MM.1S (cell line): ENCODE data around the gene S1PR5.

Experiments used
- DNase-seq: peaks from one replicate; pipeline ENCODE4 v3.0.0-alpha.2; 2015
- H2AFZ ChIP-seq: fragments of 300-600 bp; sonication (generic); 2 replicates; pipeline ENCODE4 v1.6.0; 2016; ENCODE audit warnings: antibody characterized with exemption, low read length
- H3F3A ChIP-seq: fragments of 300-600 bp; sonication (generic); 2 replicates; pipeline ENCODE4 v1.6.1; 2016; ENCODE audit warnings: mild to moderate bottlenecking, antibody characterized with exemption, low read length, moderate library complexity, mixed read lengths; ENCODE audit not compliant: insufficient read depth
- H3K27ac ChIP-seq: fragments of 300-600 bp; sonication (generic); 2 replicates; pipeline ENCODE4 v1.5.1; 2016; ENCODE audit warnings: mild to moderate bottlenecking, low read length
- H3K27me3 ChIP-seq: fragments of 300-600 bp; sonication (generic); replicated peaks from 2 replicates; pipeline ENCODE4 v1.6.0; 2016; ENCODE audit warnings: low read length; ENCODE audit not compliant: insufficient read depth
- H3K36me3 ChIP-seq: fragments of 300-600 bp; sonication (generic); replicated peaks from 2 replicates; pipeline ENCODE4 v1.6.1; 2016; ENCODE audit warnings: mild to moderate bottlenecking, low read length, mixed read lengths; ENCODE audit not compliant: insufficient read depth
- H3K4me1 ChIP-seq: fragments of 300-600 bp; sonication (generic); 2 replicates; pipeline ENCODE4 v1.6.1; 2016; ENCODE audit warnings: low read length, mixed read lengths
- H3K4me2 ChIP-seq: fragments of 300-600 bp; sonication (generic); 2 replicates; pipeline ENCODE4 v1.6.0; 2016; ENCODE audit warnings: low read depth, low read length
- H3K4me3 ChIP-seq: fragments of 300-600 bp; sonication (generic); 2 replicates; pipeline ENCODE4 v1.5.1; 2016; ENCODE audit warnings: low read length, mixed read lengths
- H3K79me2 ChIP-seq: fragments of 300-600 bp; sonication (generic); 2 replicates; pipeline ENCODE4 v1.6.1; 2016; ENCODE audit warnings: mixed run types, low read length, mixed read lengths
- H3K9ac ChIP-seq: fragments of 300-600 bp; sonication (generic); 2 replicates; pipeline ENCODE4 v1.6.1; 2016; ENCODE audit warnings: low read length, mixed read lengths
- H3K9me2 ChIP-seq: fragments of 300-600 bp; sonication (generic); replicated peaks from 2 replicates; pipeline ENCODE4 v1.6.1; 2016; ENCODE audit warnings: mild to moderate bottlenecking, low read length, mixed read lengths; ENCODE audit not compliant: insufficient read depth
- H3K9me3 ChIP-seq: fragments of 300-600 bp; sonication (generic); replicated peaks from 2 replicates; pipeline ENCODE4 v1.6.1; 2016; ENCODE audit warnings: mild to moderate bottlenecking, low read length, mixed read lengths; ENCODE audit not compliant: insufficient read depth
- H4K20me1 ChIP-seq: fragments of 300-600 bp; sonication (generic); 2 replicates; pipeline ENCODE4 v1.6.1; 2016; ENCODE audit warnings: mild to moderate bottlenecking, low read length, moderate library complexity, mixed read lengths; ENCODE audit not compliant: insufficient read depth
- EZH2 ChIP-seq: fragments of 300-600 bp; sonication (generic); optimal IDR thresholded peaks from 2 replicates; pipeline ENCODE3; 2017; ENCODE audit warnings: low read depth, mild to moderate bottlenecking, antibody characterized with exemption, low read length, mixed read lengths
- EZH2phosphoT487 ChIP-seq: fragments of 300-600 bp; sonication (generic); IDR thresholded peaks from 2 replicates; pipeline ENCODE4 v1.6.1; 2018; ENCODE audit warnings: antibody characterized with exemption, low read length
- TF ChIP-seq, protein P1 (sequence below): fragments of 300-600 bp; sonication (generic); IDR thresholded peaks from 2 replicates; pipeline ENCODE4 v1.5.1; 2016; ENCODE audit warnings: antibody characterized with exemption, low read length, mixed read lengths

S1PR5 gene

DNA sequence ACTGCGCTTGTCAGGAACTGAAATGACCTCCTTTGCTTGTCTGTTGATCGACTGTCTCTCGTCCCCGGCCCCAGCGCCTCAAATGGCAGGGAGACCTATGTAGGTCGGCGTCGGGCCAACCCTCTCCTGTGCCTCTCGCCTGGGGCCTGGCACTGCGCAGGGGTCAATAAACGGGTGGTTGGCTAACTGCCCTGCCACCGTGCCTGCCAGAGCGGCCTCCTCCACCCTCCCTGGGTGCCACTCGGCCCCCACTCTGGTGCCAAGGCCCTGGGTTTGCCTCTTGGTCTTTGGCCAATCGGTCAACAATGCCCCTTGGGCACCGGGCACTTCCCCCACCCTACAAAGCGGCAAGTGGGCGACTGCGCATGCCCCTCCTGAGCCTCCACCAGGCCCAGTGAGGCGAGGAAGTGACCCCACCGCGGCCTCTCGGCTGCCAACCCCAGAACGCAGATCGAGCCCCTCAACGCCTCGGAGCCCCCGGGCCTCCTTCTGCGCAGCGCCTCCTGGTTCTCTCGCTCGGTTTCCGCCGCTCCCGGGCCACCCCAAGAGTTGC is 15.2 kb downstream of the S1PR5 start:
- H3K27ac ChIP-seq, result peak overlapping the region; percentile 79
- peak overlapping the region; percentile 96 for H3K4me2 ChIP-seq
- H3K9ac ChIP-seq, result peak overlapping the region; percentile 99
- peaks cover 8% of the 10 kb centered on the region; the same call in 1 of the 2 replicates for H3K36me3 ChIP-seq
- H3K79me2 ChIP-seq, result peaks cover 55% of the 10 kb centered on the region
- H2AFZ ChIP-seq, result peak overlapping the region; percentile 51
- peaks cover 19% of the 10 kb centered on the region for H3K4me1 ChIP-seq
- H3K4me3 ChIP-seq, result peak overlapping the region; percentile 95
- no peaks in the 10 kb centered on the region for H3K9me3 ChIP-seq
- H3K27me3 ChIP-seq, result no peaks in the 10 kb centered on the region
- no peaks in the 10 kb centered on the region for H4K20me1 ChIP-seq
- peak; percentile 48 for DNase-seq
- H3F3A ChIP-seq, result peaks cover 24% of the 10 kb centered on the region
- no peak for TF ChIP-seq EZH2phosphoT487
- H3K9me2 ChIP-seq, result no peaks in the 10 kb centered on the region

DNA sequence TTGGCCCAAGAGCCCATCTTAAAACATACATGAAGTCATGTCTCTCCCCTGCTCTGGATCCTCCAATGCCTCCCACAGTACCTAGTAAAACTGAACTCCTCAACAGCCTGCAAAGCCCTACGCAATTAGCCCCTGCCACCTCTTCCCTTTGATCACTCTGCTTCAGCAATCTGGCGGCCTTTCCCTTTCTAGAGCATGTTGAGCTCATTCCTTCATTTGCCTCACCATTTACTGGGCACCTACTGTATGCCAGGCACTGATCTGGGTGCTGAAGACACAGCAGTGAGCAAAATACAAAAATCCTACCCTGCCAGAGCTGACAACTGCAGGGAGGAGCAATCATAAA is 17.0 kb downstream of the S1PR5 start:
- peaks cover 19% of the 10 kb centered on the region for H3K4me1 ChIP-seq
- no peaks in the 10 kb centered on the region for H4K20me1 ChIP-seq
- no peak for DNase-seq
- H2AFZ ChIP-seq, result no peak overlapping the region
- H3K9ac ChIP-seq, result no peak overlapping the region
- TF ChIP-seq EZH2phosphoT487 (no peak), EZH2 (no peak)
- TF ChIP-seq, protein P1, sequence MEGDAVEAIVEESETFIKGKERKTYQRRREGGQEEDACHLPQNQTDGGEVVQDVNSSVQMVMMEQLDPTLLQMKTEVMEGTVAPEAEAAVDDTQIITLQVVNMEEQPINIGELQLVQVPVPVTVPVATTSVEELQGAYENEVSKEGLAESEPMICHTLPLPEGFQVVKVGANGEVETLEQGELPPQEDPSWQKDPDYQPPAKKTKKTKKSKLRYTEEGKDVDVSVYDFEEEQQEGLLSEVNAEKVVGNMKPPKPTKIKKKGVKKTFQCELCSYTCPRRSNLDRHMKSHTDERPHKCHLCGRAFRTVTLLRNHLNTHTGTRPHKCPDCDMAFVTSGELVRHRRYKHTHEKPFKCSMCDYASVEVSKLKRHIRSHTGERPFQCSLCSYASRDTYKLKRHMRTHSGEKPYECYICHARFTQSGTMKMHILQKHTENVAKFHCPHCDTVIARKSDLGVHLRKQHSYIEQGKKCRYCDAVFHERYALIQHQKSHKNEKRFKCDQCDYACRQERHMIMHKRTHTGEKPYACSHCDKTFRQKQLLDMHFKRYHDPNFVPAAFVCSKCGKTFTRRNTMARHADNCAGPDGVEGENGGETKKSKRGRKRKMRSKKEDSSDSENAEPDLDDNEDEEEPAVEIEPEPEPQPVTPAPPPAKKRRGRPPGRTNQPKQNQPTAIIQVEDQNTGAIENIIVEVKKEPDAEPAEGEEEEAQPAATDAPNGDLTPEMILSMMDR, result no peak
- no peaks in the 10 kb centered on the region for H3K27me3 ChIP-seq
- H3K79me2 ChIP-seq, result peaks cover 74% of the 10 kb centered on the region
- H3K4me2 ChIP-seq, result 0 out of 2 replicates have a peak overlapping the region, but pooled peaks have one; percentile 32
- no peak overlapping the region for H3K27ac ChIP-seq
- H3K9me2 ChIP-seq, result no peaks in the 10 kb centered on the region
- H3K36me3 ChIP-seq, result peaks cover 8% of the 10 kb centered on the region; the same call in 1 of the 2 replicates
- no peaks in the 10 kb centered on the region for H3K9me3 ChIP-seq
- H3K4me3 ChIP-seq, result no peak overlapping the region
- H3F3A ChIP-seq, result peaks cover 20% of the 10 kb centered on the region

DNA sequence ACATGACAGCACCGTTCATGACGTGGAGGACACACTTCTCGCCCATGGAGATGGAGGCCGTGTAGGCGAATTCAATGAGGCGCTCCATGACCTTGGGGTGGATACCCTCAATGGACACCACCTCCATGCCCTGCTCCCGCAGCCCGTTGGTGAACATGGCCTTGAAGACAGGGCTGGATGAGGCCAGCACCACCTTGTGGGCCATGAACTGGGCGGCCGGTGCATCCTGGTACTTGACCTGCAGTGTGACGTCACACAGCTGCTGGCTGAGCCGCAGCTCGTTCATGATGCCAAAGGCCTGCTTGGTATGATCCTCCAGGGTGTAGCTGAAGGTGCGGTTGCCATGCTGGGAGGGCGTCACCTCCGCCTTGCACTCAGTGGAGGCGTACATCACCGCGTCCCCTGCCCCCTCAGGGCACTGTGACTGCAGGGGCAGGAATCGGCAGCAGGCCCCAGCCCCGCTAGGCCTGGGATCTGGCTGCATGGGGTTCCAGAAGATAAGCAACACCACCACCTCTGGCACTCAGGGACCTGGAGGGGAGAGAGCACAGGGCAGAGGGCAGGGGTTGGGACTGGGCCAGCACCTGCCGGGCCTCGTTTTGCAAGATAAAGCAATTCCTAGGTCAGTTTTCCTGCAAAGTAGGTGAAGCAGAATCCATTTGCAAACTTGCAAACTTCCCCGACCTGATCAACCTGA is 17.5 kb downstream of the S1PR5 start:
- H3K4me1 ChIP-seq, result peaks cover 19% of the 10 kb centered on the region
- no peaks in the 10 kb centered on the region for H3K27me3 ChIP-seq
- no peak overlapping the region for H2AFZ ChIP-seq
- H3F3A ChIP-seq, result peaks cover 20% of the 10 kb centered on the region
- peaks cover 79% of the 10 kb centered on the region for H3K79me2 ChIP-seq
- no peak for DNase-seq
- H4K20me1 ChIP-seq, result no peaks in the 10 kb centered on the region
- H3K9me3 ChIP-seq, result no peaks in the 10 kb centered on the region
- H3K9me2 ChIP-seq, result no peaks in the 10 kb centered on the region
- H3K4me3 ChIP-seq, result no peak overlapping the region
- H3K9ac ChIP-seq, result no peak overlapping the region
- no peak for TF ChIP-seq EZH2phosphoT487
- no peak for TF ChIP-seq EZH2
- TF ChIP-seq, protein P1, result no peak
- peak overlapping the region; percentile 66; the same call in 1 of the 2 replicates for H3K27ac ChIP-seq
- H3K4me2 ChIP-seq, result peak overlapping the region; percentile 54; the same call in 1 of the 2 replicates
- H3K36me3 ChIP-seq, result peaks cover 8% of the 10 kb centered on the region; the same call in 1 of the 2 replicates

DNA sequence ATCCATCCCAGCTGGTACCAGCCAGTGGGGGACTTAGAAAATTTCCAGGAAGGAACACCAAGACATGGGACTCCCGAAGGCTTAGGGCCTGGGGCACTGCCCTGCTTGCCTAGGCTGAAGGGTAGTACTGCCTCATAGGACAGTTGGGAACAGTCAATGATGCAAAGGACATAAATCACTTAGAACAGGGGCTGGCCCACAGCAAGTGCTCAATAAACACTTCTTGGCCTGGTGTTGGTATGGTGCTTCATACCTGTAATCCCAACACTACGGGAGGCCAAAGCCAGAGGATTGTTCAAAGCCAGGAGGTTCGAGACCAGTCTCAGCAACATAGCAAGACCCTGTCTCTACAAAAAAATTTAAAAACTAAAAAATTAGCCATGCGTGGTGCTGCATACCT is 19.9 kb downstream of the S1PR5 start:
- no peak overlapping the region for H3K27ac ChIP-seq
- no peak overlapping the region for H3K9ac ChIP-seq
- H3K4me3 ChIP-seq, result no peak overlapping the region
- no peak overlapping the region for H3K4me2 ChIP-seq
- H3K79me2 ChIP-seq, result peaks cover 89% of the 10 kb centered on the region
- H3K9me3 ChIP-seq, result no peaks in the 10 kb centered on the region
- no peaks in the 10 kb centered on the region for H3K27me3 ChIP-seq
- no peak for DNase-seq
- TF ChIP-seq EZH2 (no peak), EZH2phosphoT487 (no peak)
- TF ChIP-seq, protein P1, result no peak
- no peaks in the 10 kb centered on the region for H4K20me1 ChIP-seq
- peaks cover 8% of the 10 kb centered on the region; the same call in 1 of the 2 replicates for H3K36me3 ChIP-seq
- no peak overlapping the region for H2AFZ ChIP-seq
- H3F3A ChIP-seq, result peaks cover 20% of the 10 kb centered on the region
- H3K9me2 ChIP-seq, result no peaks in the 10 kb centered on the region
- H3K4me1 ChIP-seq, result peaks cover 19% of the 10 kb centered on the region
